Uterus (tissue), 4 donors: ENCODE measurements around the gene MUC5B. TPM values are rescaled to one million over a fixed set of nuclear protein-coding genes. Genes with fewer than 3 reads are reported as not detected.

ENCODE experiments used
- DNase-seq, 2 donors: peaks; one replicate each; pipeline ENCODE4 v3.0.0-alpha.2; 2019 to 2020
- H3K27ac ChIP-seq, 2 donors: fragments of 200-600 bp; sonication (generic); 1 replicate in 1 of 2; 2 replicates in 1 of 2; pipeline ENCODE4 v1.5.1; 2016 to 2018
- H3K27me3 ChIP-seq, 2 donors: fragments of 200-600 bp; sonication (generic); one replicate each; pipeline ENCODE4 v1.5.1; 2018 to 2019; ENCODE audit warnings: control low read depth in 1 of 2
- H3K36me3 ChIP-seq, 2 donors: fragments of 200-600 bp; sonication (generic); one replicate each; pipeline ENCODE4 v1.5.1; 2019; ENCODE audit warnings: control low read depth in 1 of 2
- H3K4me1 ChIP-seq, 2 donors: fragments of 200-600 bp; sonication (generic); one replicate each; pipeline ENCODE4 v1.5.1; 2018 to 2019; ENCODE audit warnings: control low read depth in 1 of 2
- H3K4me3 ChIP-seq, 2 donors: fragments of 200-600 bp; sonication (generic); 1 replicate in 1 of 2; 2 replicates in 1 of 2; pipeline ENCODE4 v1.5.1; 2018 to 2019; ENCODE audit warnings: mild to moderate bottlenecking in 1 of 2
- H3K9me3 ChIP-seq, 2 donors: fragments of 200-600 bp; sonication (generic); one replicate each; pipeline ENCODE4 v1.5.1; 2019; ENCODE audit warnings: control low read depth in 1 of 2
- POLR2A ChIP-seq, 2 donors: fragments of 450-650 bp; IDR thresholded peaks; one replicate each; pipeline ENCODE4 v1.6.1; 2016; ENCODE audit warnings: antibody characterized with exemption in 2 of 2, mild to moderate bottlenecking in 1 of 2, moderate library complexity in 1 of 2
- intact Hi-C: fragments of 100-400 bp; cut with DNase I; formaldehyde crosslinking; loops from one replicate; pipeline ENCODE4 v1.15.1; 2023; ENCODE audit warnings: low total_unique reads
- total RNA-seq, 4 donors: library from RNA; depleted of rRNA in 3 of 4; stranded (reverse); fragments of >200 nt in 3 of 4; gene quantifications; one replicate each; pipeline versions ENCODE4 v1.1.0 to v1.2.4, GENCODE V29; 2014 to 2023
- TF ChIP-seq, protein P1 (sequence below), 4 experiments: fragments of 200-600 bp in 2 of 4; fragments of 450-650 bp in 2 of 4; sonication (generic) in 2 of 4; IDR thresholded peaks; one replicate each; pipeline ENCODE4 v1.5.1; 2016 to 2019; ENCODE audit warnings: antibody characterized with exemption in 4 of 4, mild to moderate bottlenecking in 2 of 4, moderate library complexity in 1 of 4
- donor health status: DM: yes; HTN: yes; CAD: no.

Gene MUC5B
- total RNA-seq, 4 donors from 2014 or later: under 0.01 to 3.8 (median 0.71) TPM

- no peak overlapping the region for H3K4me3 ChIP-seq
- no peak overlapping the region for H3K27ac ChIP-seq
- peaks cover 0 to 4% of the 10 kb centered on the region in 2 donors for H3K4me1 ChIP-seq
- intact Hi-C loops: no loop called here
- DNase-seq: no peak
- no peaks in the 10 kb centered on the region for H3K27me3 ChIP-seq
- no peaks in the 10 kb centered on the region for H3K36me3 ChIP-seq
- TF ChIP-seq, protein P1, sequence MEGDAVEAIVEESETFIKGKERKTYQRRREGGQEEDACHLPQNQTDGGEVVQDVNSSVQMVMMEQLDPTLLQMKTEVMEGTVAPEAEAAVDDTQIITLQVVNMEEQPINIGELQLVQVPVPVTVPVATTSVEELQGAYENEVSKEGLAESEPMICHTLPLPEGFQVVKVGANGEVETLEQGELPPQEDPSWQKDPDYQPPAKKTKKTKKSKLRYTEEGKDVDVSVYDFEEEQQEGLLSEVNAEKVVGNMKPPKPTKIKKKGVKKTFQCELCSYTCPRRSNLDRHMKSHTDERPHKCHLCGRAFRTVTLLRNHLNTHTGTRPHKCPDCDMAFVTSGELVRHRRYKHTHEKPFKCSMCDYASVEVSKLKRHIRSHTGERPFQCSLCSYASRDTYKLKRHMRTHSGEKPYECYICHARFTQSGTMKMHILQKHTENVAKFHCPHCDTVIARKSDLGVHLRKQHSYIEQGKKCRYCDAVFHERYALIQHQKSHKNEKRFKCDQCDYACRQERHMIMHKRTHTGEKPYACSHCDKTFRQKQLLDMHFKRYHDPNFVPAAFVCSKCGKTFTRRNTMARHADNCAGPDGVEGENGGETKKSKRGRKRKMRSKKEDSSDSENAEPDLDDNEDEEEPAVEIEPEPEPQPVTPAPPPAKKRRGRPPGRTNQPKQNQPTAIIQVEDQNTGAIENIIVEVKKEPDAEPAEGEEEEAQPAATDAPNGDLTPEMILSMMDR (IDR thresholded peaks at IDR 0.05): no peak
- no peak for TF ChIP-seq POLR2A (IDR thresholded peaks at IDR 0.05)
- H3K9me3 ChIP-seq: no peaks in the 10 kb centered on the region
These were observed 44.7 kb downstream of the MUC5B start for GRCh38 chr11:1267441-1268100.

DNA sequence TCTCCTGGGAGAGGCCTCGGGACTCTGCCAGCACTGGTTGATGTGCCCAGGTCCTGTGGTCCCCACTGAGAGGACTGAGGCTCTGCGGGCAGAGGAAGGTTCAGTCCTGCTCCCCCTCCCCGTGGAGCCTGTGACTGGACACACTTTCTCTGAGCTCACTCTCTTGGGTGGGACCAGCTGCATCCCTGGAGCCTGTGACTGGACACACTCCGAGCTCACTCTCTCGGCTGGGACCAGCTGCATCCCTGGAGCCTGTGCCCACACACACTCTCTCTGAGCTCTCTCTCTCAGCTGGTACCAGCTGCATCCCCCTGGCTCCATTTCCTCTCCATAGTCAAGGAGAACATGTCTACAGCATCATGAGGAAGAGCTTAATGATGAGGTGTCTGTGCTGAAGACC, 47.1 kb downstream of the MUC5B start:
- no peak overlapping the region for H3K4me3 ChIP-seq
- H3K27ac ChIP-seq: no peak overlapping the region
- DNase-seq: no peak
- H3K9me3 ChIP-seq: no peaks in the 10 kb centered on the region
- H3K4me1 ChIP-seq: no peaks in the 10 kb centered on the region
- no peaks in the 10 kb centered on the region for H3K27me3 ChIP-seq
- TF ChIP-seq, protein P1 (IDR thresholded peaks at IDR 0.05): no peak
- TF ChIP-seq POLR2A (IDR thresholded peaks at IDR 0.05): no peak
- H3K36me3 ChIP-seq: no peaks in the 10 kb centered on the region
- intact Hi-C loops: no loop called here

- Histone ChIP-seq H3K4me1 (no peaks in the 10 kb centered on the region), H3K27ac (no peak overlapping the region), H3K4me3 (no peak overlapping the region), H3K9me3 (no peaks in the 10 kb centered on the region), H3K27me3 (no peaks in the 10 kb centered on the region), H3K36me3 (no peaks in the 10 kb centered on the region)
- TF ChIP-seq, protein P1 (IDR thresholded peaks at IDR 0.05): no peak
- no peak for TF ChIP-seq POLR2A (IDR thresholded peaks at IDR 0.05)
- intact Hi-C loops: no loop called here
- no peak for DNase-seq
These were observed 47.6 kb downstream of the MUC5B start for GRCh38 chr11:1270476-1270875.

DNA sequence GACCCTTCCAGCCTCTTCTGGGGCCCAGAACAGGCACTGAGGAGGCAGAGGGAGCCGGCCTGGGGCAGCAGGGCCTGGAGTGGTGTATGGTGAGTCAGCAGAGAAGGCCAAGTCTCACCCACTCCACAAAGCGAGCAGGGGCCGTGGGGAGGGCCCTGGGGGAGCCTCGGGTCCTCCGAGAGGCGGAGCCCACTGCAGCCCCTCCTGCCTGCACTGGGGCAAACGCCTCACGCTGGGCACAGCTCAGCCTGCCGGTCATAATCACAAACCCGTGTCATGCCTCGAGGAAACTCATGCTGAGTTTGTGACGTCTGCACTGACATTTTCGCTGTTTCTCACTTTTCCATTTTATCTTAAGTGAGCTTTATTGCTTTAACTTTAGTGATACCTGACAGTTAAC, 48.1 kb downstream of the MUC5B start:
- no peak for TF ChIP-seq POLR2A (IDR thresholded peaks at IDR 0.05)
- TF ChIP-seq, protein P1 (IDR thresholded peaks at IDR 0.05): no peak
- Histone ChIP-seq H3K36me3 (no peaks in the 10 kb centered on the region), H3K9me3 (no peaks in the 10 kb centered on the region), H3K27ac (no peak overlapping the region), H3K4me3 (no peak overlapping the region), H3K4me1 (no peaks in the 10 kb centered on the region), H3K27me3 (no peaks in the 10 kb centered on the region)
- DNase-seq: no peak
- intact Hi-C loops: no loop called here

DNA sequence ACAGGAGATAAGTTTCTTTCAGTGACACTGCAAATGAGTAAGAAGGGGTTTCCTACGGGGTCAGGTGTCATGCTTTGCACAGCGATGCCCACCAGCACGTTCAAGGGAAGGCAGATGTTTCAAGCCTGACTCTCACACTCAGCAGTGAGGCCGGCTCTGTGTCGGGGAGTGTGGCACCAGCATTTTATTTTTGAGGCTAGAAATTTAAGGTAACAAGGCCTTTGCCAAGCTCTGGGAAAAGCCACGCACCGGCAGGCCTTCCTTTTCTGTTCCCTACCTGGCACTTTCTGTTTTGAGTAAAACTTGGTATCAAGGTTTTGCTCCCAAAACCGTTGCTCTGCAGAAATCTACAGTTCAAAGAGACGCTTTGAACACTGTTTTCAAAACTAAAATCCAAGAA, 48.5 kb downstream of the MUC5B start:
- Histone ChIP-seq H3K4me1 (no peaks in the 10 kb centered on the region), H3K27ac (no peak overlapping the region), H3K4me3 (no peak overlapping the region), H3K36me3 (no peaks in the 10 kb centered on the region), H3K9me3 (no peaks in the 10 kb centered on the region), H3K27me3 (no peaks in the 10 kb centered on the region)
- TF ChIP-seq POLR2A (IDR thresholded peaks at IDR 0.05): no peak
- TF ChIP-seq, protein P1 (IDR thresholded peaks at IDR 0.05): no peak
- intact Hi-C loops: no loop called here
- no peak for DNase-seq
